Glomerular visceral epithelial cell (primary cell): ENCODE data around the gene PACSIN2.
"Not testable (repeated sequence)": the region's sequence is repeated elsewhere in the genome, so short reads cannot be mapped to it uniquely, and the experiment has no call there.

Source experiments
- DNase-seq: peaks from one replicate; pipeline ENCODE4 v3.0.0-alpha.2; 2016; ENCODE audit errors: extremely low spot score

PACSIN2 gene

DNA sequence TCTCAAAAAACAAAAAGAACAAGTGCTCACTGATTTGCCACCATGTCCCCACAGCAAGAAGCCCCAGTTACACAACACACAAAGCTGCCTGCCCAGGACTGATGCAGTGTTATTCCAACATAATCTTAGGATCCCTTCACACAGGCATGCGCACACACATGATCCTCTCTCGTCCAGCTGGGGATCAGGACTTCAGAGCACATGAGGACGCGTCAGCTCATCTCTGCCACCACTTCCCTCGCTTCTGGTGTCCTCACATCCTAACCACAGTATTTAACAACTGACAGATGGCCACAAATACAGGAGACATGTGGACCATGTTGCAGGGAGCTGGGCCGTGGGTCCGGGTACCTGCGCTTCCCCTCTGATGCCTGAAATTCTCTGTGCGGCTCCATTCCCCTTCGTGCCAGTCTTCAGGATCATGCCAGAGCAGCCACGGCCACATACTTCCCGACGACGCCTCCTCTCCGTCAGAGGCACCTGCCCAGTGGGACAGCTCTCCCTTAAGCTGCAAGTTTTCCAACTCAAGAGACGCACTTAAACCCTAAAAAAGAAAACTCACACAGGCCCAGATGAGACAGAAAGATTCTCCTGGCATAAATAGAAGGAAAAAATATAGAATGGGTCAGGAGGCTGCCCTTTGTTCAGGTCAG, 68.3 kb downstream of the PACSIN2 start:
- no peak for DNase-seq

DNA sequence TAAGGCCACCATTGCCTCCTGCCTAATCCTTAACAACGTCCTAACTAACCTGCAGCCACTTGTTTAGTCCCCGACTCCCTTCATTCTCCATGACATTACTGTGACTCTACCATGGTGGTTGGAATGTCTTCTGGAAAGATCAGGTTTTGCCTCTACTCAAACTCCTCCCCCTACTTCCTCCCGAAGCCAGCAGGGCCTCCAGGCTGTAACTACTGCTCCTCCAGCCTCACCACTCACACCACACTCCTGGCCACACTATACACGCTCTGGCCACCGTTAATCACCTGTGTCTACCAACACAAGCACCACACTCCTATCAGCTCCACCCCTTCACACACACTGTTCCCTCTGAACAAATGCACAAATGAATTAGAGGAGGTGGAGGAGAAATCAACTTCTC, 69.2 kb downstream of the PACSIN2 start:
- DNase-seq = no peak

DNA sequence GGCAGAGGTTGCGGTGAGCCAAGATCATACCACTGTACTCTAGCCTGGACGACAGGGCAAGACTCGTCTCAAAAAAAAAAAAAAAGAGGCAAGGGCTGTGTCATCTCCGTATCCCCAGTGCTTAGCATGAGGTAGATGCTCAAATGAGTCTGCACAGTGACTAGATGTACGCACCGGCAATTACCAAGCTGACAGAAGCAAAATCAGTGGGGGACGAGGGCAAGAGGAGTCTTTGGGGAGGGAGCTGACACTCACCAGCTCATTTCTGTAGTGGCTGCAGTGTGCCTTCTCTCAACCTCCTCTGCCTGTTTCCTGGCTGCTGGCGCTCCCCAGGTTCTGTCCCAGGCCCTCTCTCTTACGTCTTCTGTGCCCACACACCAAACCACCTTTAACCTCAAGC, 69.9 kb downstream of the PACSIN2 start:
- DNase-seq = no peak

DNA sequence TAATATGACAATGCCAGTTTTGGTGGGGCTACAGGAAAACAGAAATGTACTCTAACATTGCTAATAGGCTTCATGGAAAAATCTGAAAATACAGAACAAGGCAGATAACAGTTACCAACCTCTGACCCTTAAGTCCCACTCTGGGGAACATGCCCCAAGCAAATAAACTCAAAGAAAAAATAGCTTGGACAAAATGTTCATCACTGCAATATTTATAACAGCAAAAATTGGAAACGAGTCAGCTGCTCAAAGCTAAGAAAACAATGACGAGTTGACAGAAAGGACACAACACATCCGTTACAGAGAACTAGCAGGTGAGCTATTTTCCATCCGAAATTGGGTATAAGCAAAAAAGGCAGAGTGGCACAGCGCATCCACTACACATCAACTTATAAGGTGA, 70.5 kb downstream of the PACSIN2 start:
- DNase-seq = no peak

DNA sequence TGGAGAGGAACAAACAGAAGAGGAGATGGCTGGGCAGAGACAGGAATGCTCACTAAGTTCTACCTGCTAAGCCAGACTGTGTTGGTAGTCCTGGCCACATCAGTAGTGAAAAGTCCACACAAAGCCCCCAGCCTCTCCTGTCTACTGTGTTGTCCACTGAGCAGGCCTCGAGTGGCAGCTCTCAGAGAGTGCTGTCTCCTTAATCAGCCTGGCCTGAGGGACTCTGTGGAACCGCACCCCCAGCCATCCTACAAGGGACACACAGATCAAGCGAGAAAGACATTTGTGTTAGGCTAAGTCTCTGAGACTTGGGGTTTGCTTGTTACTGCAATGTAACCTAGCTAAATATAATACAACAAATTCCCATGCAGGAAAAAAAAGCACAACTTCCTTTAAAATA, 71.0 kb downstream of the PACSIN2 start:
- DNase-seq = no peak

DNA sequence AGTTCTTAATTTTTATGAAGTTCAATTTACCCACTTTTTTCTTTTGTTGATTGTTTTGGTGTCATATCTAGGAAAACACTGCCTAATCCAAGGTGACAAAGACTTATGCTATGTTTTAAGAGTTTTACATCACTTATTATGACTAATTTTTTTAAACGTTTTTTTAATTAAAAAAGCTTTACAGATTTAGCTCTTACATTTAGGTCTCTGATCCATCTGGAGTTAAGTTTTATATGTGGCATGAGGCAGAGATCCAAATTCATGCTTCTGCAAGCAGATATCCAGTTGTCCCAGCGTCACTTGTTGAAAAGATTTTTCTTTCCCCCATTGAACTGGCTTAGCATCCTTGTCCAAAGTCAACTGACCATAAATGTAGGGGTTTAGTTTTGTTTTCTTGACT, 72.6 kb downstream of the PACSIN2 start:
- no peak for DNase-seq

DNA sequence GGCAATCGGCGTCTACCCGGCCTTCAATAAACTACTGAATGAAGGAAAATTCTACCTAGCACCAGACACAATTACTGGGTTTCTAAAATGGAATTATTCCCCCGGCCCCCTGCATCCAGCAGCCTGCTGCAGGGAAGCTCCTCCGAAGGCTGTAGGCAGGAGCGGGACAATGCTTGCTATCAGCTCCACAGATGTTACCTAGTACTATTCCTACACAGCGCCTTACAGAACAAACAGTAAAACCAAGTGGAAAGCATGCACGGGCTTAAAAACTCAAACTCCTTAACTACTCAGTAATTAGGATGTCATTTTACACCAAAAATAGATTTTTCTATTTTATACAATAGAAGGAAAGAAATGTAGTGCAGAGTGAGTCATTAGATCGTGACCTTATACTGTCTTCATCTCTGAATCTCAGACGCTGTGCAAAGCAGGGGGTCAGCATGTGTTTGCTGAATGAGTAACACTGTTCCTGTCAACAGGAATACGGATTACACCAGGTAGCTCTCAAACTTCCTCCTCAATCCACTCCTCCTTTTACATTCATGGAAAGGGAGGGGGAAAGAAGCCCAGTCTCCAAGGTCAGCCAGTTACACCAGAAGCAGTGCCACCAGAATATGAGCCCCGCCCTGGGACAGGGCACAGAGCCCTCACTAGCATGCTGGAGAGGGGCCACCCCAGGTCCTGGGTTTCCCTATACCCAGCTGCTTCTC, 74.9 kb downstream of the PACSIN2 start:
- peak; percentile 75 for DNase-seq

DNA sequence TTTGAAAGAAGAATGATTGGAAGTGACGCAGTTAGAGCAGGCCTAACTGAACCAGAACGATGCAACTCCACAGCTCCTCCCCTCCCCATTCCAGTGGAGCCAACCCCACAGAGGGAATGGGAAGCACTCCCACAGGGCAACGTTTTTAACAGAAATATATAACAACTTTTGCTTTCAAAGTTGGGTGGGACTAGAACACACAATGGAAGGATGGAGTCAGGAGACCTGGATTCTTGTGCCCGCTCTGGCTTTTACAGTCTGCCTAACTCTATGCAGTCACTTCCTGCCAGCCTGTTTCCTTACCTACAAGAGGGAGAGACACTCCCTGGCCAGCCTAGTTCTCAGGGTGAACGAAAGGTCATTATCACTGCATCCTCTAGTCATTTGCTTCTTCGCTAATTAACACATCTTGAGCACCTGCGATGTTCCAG, 75.5 kb downstream of the PACSIN2 start:
- DNase-seq = no peak

DNA sequence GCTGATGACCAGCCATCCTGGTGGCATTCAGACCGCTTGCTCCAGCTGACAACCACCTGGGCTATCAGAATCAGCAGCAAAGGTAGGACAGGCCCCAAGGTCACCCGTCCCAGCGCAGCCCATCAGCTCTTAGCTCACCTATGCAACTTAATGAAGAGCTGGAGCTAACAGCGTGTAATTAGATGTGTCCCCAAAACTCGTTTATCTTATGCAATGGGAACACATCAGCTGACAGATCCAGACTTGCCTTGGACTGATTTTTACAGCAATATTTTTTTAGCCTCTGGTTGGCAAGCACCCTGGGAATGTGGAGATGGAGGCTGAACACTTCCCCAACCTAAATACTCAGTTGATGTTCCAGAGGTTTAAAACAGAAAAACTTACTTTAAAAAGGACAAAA, 76.0 kb downstream of the PACSIN2 start:
- DNase-seq = no peak

DNA sequence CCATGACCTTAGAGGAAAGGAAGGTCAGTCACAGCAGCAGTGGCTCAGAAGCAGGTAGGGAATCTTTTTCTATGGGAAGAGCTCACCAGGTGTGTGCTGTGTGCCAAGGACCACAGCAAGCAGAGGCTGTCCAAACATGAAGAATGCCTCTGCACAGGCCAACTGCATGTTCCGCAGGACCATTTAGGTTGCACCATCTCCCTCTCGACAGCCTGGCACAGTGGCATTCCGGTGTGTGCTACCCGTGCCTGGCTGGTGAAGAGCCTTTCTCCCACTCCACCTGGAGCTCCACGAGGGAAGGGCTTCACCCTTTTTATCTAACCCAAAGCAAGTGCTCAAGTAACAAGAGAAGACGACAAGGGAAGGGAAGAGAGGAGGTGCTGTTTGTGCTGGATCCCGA, 76.5 kb downstream of the PACSIN2 start:
- no peak for DNase-seq

DNA sequence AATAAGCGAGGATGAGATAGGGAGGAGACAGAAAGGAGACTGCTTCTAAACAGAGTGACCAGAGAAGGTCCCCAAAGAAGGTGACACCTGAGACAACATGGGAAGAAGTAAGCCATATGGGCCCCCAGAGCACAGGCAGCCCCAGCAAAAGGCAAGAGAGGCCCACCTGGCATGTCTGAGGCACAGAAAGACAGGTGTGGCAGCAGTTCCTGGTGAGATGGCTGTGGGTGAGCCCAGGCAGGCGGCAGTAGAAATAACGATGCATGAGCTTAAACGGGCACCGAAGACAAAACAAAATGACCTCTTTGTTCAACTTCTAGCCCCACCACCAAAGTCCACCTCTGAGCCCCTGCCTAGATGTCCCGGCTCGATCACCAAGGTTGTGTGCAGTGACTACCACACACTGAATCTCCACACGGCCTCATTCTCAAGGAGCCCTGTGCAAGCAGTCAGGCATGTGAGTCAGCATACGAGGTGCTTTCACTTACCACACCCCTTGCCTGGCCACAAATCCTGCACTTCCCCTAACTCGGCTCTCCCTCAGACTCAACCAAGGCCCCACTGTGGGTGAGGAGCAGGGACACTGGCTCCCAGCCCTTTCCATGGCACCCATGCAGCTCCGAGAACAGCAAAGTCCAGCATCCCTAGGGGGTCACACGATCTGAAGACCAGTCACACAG, 77.6 kb downstream of the PACSIN2 start:
- DNase-seq = peak; percentile 77

DNA sequence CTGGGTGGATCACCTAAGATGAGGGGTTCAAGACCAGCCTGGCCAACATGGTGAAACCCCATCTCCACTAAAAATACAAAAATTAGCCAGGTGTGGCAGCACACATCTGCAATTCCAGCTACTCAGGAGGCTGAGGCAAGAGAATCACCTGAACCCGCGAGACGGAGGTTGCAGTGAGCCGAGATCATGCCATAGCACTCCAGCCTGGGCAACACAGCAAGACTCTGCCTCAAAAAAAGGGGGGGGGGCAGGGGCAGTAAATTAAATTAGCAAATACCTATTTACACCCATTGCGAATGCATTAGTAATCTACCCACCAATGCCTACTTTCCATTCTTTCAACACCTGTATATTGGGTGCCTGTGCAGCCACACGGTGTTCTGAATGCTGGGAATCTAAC, 78.3 kb downstream of the PACSIN2 start:
- not testable (repeated sequence) for DNase-seq

DNA sequence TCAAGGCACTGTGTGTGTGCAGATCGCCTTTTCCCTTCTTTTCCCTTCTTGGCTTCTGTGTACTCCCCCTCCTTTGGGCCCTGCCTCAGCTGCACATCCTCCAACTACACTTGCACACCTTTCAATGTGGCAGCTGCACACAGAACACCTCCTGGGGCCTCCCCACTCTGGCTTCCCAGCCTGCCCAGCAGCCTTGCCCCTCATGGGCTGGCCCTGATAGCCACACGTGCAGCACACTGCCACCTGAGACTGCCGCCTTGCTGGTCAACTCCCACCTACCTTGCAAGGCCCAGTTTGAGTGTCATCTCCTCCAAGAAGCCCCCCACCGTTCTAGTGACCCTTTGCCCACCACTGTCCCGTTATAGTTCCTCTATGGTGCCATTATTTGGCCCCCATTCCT, 80.6 kb downstream of the PACSIN2 start:
- no peak for DNase-seq

DNA sequence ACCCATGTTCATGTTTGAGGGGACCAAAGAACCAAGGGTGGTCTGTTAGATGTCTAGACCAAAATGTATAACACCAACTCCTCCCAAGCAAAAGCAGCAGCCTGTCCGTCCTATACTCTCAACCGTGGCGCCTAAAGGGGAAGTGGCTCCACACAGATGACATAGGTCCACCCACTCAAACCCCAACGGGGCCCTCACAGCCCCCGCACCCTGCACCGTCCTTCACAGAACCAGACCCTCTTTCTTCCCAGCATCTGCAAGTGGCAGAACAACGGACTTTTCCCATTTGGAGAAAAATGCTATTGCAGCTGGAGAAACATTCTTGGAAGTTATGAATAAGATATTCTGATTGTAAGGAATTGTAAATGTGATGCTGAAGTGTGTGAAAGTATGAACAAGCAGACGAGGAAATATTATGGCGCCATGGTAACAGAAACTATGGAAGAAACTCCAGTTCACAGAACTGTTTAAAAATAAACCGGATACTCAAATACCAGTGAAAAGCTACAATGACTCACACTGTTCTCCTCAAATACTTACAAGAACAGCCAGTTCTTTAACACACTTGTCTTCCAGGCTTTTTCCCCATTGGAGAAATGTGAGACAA, 81.4 kb downstream of the PACSIN2 start:
- DNase-seq = peak; percentile 74

DNA sequence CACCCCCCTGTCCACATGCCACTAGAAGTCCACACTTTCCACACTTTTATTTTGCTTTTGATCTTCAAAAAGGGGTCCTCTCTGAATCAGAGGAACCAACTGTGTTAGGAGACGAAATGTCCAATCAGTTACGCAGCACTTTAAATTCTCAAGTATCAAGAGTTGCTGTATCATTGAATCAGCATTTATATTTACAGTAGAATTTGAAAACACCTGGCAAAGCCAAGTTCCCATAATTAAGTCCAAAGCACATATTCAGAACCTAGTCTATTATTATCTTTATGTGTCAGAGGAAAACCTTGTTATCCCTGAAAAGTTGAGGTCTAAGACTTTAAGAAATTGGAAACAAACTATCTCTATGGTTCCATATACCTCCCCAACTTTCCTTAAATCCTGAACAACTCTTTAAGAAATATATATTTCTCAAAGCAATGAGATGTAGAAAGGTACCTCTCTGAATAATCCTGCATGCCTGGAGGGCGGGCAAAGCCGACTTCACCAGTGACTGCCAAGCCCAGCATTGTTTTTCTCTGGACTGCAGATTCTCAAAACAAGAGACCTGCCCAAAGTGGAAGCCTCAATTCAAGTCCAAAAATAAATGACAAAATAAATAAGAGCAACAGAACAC, 82.0 kb downstream of the PACSIN2 start:
- DNase-seq = no peak

DNA sequence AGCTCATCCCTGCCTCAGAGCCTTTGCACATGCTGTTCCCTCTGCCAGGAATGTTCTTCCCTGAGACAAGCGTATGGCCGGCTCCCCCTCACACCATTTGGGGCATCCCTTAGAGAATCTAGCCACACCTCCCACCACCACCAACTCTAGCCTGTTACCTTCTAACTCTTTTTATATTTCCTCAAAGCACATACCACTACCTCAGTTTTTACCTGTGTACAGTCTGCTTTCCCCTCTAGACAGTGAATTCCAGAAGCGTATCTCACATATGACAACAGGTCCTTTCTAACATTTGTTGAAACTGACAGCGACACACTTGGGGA, 82.8 kb downstream of the PACSIN2 start:
- DNase-seq = no peak

DNA sequence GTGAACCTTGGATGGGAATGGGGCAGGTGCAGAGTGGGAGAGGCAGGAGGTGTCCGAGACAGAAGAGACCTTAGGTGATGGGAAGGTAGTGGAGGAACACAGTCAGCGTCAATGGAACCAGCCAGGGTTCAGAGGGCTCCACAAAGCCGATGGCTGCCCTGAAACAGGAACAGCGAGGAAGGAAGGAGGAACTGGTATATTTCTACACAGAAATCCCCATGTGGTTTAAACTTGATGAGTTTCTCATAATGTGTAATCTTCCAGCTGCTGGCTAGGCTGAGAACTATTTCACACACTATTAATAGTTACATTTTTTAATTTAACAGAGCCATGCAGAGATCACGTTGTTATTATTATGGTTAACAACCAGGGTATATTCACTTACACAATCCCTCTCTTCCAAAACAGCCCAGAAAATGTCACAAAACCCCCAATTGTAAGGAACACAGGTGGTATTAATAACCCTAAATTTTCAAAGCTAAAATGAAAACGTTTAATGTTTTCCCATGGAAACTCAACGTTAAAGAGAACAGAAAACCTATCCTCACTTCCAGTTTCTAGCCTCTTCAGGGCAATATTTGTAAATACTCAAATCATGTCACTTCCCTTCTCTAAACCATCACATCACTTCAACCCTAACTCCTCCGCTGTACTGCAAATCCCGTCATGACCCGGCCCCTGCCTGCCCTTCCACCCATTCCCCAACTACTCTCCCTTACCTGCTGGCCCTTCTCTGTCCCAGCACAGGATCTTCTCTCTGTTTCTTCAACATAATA, 83.3 kb downstream of the PACSIN2 start:
- no peak for DNase-seq

DNA sequence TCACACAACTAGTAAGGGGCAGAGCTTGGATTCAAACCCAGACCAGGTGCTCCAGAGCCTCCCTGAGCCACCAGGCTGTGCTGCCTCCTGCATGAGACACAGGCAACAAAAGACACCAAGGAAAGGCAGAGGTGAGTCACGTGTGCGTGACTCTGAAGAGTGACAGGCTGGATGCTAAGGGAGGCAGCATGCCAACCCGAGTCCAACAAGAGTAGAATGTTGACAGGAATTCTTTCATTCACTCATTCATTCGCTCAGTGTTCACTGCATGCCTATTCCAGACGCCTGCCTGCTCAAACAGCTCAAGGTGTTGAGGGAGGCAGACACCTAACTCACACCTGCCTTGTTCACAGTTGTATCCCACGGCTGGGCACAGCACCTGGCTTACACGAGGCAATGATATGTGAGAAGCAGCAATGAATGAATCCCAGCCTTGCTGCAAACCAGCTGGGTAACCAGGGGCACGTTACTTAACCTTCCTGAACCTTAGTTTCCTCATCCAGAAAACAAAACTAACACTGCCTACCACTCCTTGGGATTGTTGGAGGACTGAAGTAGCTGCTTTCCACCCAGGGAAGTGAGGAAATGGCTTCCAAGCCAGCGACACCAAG, 84.0 kb downstream of the PACSIN2 start:
- peak; percentile 49 for DNase-seq

DNA sequence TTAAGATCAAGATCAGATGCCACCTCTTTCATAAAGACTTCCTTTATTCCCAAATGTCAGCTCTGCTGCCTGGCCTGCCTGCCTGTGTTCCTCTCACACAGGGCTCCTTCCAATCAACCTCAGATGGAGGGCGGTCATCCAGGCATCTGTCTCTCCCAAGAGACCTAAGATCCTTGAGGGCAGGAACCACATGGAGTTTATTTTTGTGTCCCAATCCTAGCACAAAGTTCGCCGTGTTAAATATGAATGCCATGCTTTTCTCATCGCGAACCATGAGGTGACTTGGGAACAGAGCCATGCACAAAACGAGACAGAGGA, 85.2 kb downstream of the PACSIN2 start:
- DNase-seq = no peak

DNA sequence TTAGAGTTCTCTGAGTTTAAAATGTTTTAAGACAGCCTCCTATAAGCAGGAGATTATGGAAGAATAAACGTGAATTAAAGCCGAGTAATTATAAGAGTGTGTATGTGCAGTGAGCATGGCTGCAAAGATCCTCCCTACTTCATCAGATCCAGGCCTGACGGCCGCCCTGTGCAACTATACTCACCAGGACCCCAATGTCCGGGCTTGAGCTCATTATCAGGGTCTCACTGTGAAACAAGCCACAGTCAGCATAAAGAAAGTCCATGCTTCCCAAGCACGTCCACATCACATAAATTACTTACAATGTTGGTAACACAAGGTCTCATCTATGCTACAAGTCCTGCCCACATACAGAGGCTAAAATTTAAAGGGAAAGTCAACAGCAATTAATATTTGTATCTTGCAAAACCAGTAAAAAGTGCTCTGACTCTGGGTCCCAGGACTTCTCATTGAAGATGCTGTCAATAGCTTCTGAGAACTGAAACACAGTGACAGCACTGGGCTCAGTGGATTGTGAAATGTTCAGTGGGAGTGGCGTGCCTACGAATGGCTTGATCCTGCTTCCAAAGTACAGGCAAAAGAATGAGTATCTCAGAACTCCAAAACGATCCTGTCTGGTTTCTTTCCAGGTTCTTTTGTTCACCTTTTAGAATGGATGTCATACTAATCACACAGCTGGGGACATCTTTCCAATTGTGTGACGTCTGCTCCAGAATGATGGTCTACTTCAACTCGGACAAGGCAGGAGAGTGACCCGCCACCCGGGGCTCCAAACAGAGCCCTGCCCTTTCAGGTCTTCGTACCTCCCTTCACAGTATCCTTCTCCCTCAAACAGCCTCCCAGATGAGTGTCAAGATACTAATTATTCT, 85.7 kb downstream of the PACSIN2 start:
- no peak for DNase-seq
